GM12878 (cell line): Measurements from ENCODE around the gene SRM. TPM values are rescaled to one million over a fixed set of nuclear protein-coding genes. Genes with fewer than 3 reads are reported as not detected.

Source experiments
- ATF7 ChIP-seq: fragments of 450-650 bp; IDR thresholded peaks from 2 replicates; pipeline ENCODE4 v1.6.1; 2016; ENCODE audit warnings: low read depth, mild to moderate bottlenecking
- BCLAF1 ChIP-seq: fragments of 450-650 bp; IDR thresholded peaks from 2 replicates; pipeline ENCODE4 v1.6.1; 2017; ENCODE audit warnings: antibody characterized with exemption, mild to moderate bottlenecking, moderate library complexity
- E2F8 ChIP-seq: fragments of 450-650 bp; IDR thresholded peaks from 2 replicates; pipeline ENCODE4 v1.6.1; 2018; ENCODE audit warnings: mild to moderate bottlenecking, low read depth, moderate library complexity; ENCODE audit not compliant: partially characterized antibody
- FOS ChIP-seq: IDR thresholded peaks from 3 replicates; pipeline ENCODE4 v1.6.1; 2011; ENCODE audit warnings: borderline replicate concordance; ENCODE audit not compliant: insufficient read length; ENCODE audit errors: extremely low read depth
- FOXK2 ChIP-seq: fragments of 450-650 bp; IDR thresholded peaks from 2 replicates; pipeline ENCODE4 v1.6.1; 2017; ENCODE audit warnings: mild to moderate bottlenecking, moderate library complexity
- HDGF ChIP-seq: fragments of 450-650 bp; IDR thresholded peaks from 2 replicates; pipeline ENCODE4 v1.6.1; 2016; ENCODE audit warnings: antibody characterized with exemption
- KDM1A ChIP-seq: fragments of 200-600 bp; sonication (generic); IDR thresholded peaks from 2 replicates; pipeline ENCODE4 v1.6.1; 2016; ENCODE audit warnings: borderline replicate concordance
- MYC ChIP-seq: IDR thresholded peaks from 2 replicates; pipeline ENCODE4 v1.6.1; 2011; ENCODE audit warnings: mild to moderate bottlenecking, low read length, moderate library complexity, inconsistent platforms; ENCODE audit not compliant: insufficient read depth, insufficient replicate concordance, insufficient read length, severe bottlenecking
- NBN ChIP-seq: fragments of 450-650 bp; IDR thresholded peaks from 2 replicates; pipeline ENCODE4 v1.6.1; 2016
- NFYA ChIP-seq: IDR thresholded peaks from 2 replicates; pipeline ENCODE4 v1.6.1; 2011; ENCODE audit warnings: low read depth, mild to moderate bottlenecking, low read length, improper control_type of control experiment, borderline replicate concordance
- NR2C1 ChIP-seq: fragments of 450-650 bp; IDR thresholded peaks from 2 replicates; pipeline ENCODE4 v1.6.1; 2017; ENCODE audit warnings: antibody characterized with exemption, mild to moderate bottlenecking, moderate library complexity
- NRF1 ChIP-seq: conservative IDR thresholded peaks from 2 replicates; pipeline ENCODE4 v1.6.1; 2011; ENCODE audit warnings: mild to moderate bottlenecking, low read depth, low read length, improper control_type of control experiment
- PKNOX1 ChIP-seq: fragments of 450-650 bp; IDR thresholded peaks from 2 replicates; pipeline ENCODE4 v1.6.1; 2016; ENCODE audit warnings: mild to moderate bottlenecking
- POU2F2 ChIP-seq: IDR thresholded peaks from 3 replicates; pipeline ENCODE4 v1.6.1; 2011; ENCODE audit warnings: low read depth, mild to moderate bottlenecking, low read length, borderline replicate concordance
- RELB ChIP-seq: fragments of 450-650 bp; IDR thresholded peaks from 2 replicates; pipeline ENCODE4 v1.6.1; 2017; ENCODE audit warnings: low read depth, mild to moderate bottlenecking, moderate library complexity
- SIX5 ChIP-seq: IDR thresholded peaks from 2 replicates; pipeline ENCODE4 v1.6.1; 2011; ENCODE audit warnings: mild to moderate bottlenecking, low read depth, low read length, moderate library complexity; ENCODE audit not compliant: severe bottlenecking
- SMARCA5 ChIP-seq: fragments of 450-650 bp; IDR thresholded peaks from 2 replicates; pipeline ENCODE4 v1.6.1; 2017; ENCODE audit warnings: mild to moderate bottlenecking
- STAT1 ChIP-seq: fragments of 450-650 bp; conservative IDR thresholded peaks from 2 replicates; pipeline ENCODE4 v1.6.1; 2014; ENCODE audit warnings: antibody characterized with exemption, mild to moderate bottlenecking
- TBL1XR1 ChIP-seq: IDR thresholded peaks from 2 replicates; pipeline ENCODE4 v1.6.1; 2012; ENCODE audit warnings: low read depth, low read length, improper control_type of control experiment
- USF1 ChIP-seq: IDR thresholded peaks from 2 replicates; pipeline ENCODE4 v1.6.1; 2011; ENCODE audit warnings: borderline replicate concordance, low read depth, mild to moderate bottlenecking, moderate library complexity, mixed read lengths, low read length; ENCODE audit not compliant: insufficient read depth; ENCODE audit errors: extremely low read length
- polyA plus RNA-seq, 11 experiments: library from polyadenylated mRNA; depleted of rRNA in 4 of 11; unstranded in 6 of 11; stranded (reverse) in 5 of 11; fragments of >200 nt; fragmentation: Nextera tagmentation in 4 of 11; fragmentation: Illumina TruSeq in 1 of 11; extraction: Ambion mirVana in 4 of 11; extraction: Trizol in 1 of 11; gene quantifications; 1 replicate in 1 of 11; 2 replicates in 10 of 11; pipeline versions ENCODE4 v1.2.1 to v1.2.3, GENCODE V29; 2011 to 2016; ENCODE audit warnings: inconsistent platforms in 2 of 11, missing spikeins in 2 of 11, low read depth in 1 of 11
- total RNA-seq, 4 experiments: library from RNA; depleted of rRNA in 3 of 4; stranded (reverse); fragments of >200 nt in 3 of 4; fragmentation: Illumina TruSeq in 1 of 4; extraction: Trizol in 1 of 4; gene quantifications; 2 replicates each; pipeline versions ENCODE4 v1.2.1 to v1.2.3, GENCODE V29; 2013 to 2021

Gene SRM
- total and polyA plus RNA-seq, 10 of the 15 experiments (the other 5 are each of a cell fraction or from before 2014, with no cell fraction given) = 16.7 to 255 (median 81.2) TPM

GRCh38 chr1:11012260-11013159 lies 47.3 kb downstream of the SRM start, which contains the start of gene TARDBP (continued):
- TF ChIP-seq FOXK2 = peak; percentile 99
- peak; percentile 43 for TF ChIP-seq MYC
- no peak for TF ChIP-seq SMARCA5
- peak; percentile 99 for TF ChIP-seq BCLAF1
- TF ChIP-seq PKNOX1 = no peak
- peak; percentile 97 for TF ChIP-seq STAT1
- no peak for TF ChIP-seq NFYA
- TF ChIP-seq NRF1 = no peak
- peak; percentile 71 for TF ChIP-seq SIX5
- no peak for TF ChIP-seq USF1
- TF ChIP-seq NR2C1 = peak; percentile 43; the same call in 1 of the 2 replicates
- no peak for TF ChIP-seq TBL1XR1
- TF ChIP-seq E2F8 = peak; percentile 70
- TF ChIP-seq HDGF = peak; percentile 29; the same call in 1 of the 2 replicates
- TF ChIP-seq KDM1A = no peak
- peak; percentile 97; the same call in 1 of the 2 replicates for TF ChIP-seq NBN
- peak; percentile 100 for TF ChIP-seq ATF7
- TF ChIP-seq FOS = no peak
- peak; percentile 74; the same call in 2 of the 3 replicates for TF ChIP-seq POU2F2
- peak; percentile 99 for TF ChIP-seq RELB
